ENCODE data around the gene CHST8.
"Not testable (repeated sequence)": the region's sequence is repeated elsewhere in the genome, so short reads cannot be mapped to it uniquely, and the experiment has no call there.

CHST8 gene

GRCh38 chr19:33691736-33692135 lies 70.0 kb downstream of the CHST8 start:
- no peak for DNase-seq

- no peak for DNase-seq
Measured at GRCh38 chr19:33693678-33694077, 71.9 kb downstream of the CHST8 start.

- not testable (repeated sequence) for DNase-seq
Measured at GRCh38 chr19:33695547-33695946, 73.8 kb downstream of the CHST8 start.

- no peak for DNase-seq
Measured at GRCh38 chr19:33697766-33698165, 76.0 kb downstream of the CHST8 start.

DNA sequence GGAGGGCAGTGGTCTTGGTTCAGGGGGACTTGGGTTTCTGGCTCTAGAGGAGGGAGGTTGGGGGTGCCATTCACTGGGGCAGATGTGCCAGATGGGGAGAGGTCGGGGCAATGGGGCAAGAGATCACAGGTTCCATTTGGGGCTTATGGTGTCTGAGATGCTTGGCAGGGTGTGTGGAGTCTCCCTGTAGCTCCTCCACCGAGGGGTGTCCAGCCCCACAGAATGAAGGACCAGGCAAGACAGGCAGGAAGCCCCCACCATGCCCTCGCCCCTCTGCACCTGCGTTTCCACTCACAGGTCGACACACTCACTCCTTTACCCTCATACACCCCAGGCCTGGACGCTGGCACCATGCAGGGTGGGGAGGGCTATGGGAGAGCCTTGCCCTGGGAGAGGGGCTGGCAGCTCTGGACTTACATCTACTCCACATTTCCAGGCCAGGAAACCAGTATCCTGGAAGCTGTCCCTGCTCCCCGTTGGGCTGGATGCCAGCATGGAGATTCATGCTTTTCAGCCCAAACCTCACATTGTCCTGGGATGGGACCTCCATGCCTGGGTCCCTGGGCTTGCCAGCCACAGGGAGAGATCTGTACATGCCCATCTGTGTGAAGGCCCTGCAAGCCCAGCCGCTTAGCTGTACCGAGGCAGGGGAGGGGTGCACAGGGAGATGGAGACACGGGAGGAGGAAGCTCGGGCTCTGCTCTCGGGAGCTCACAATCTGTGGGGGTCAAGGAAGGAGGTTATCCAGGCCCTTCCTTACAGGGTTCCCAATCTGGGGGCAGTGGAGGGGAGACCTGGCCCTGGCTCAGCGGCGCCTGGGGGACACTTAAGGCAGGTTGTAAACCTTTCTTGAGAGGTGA lies 77.1 kb downstream of the CHST8 start:
- no peak for DNase-seq

DNA sequence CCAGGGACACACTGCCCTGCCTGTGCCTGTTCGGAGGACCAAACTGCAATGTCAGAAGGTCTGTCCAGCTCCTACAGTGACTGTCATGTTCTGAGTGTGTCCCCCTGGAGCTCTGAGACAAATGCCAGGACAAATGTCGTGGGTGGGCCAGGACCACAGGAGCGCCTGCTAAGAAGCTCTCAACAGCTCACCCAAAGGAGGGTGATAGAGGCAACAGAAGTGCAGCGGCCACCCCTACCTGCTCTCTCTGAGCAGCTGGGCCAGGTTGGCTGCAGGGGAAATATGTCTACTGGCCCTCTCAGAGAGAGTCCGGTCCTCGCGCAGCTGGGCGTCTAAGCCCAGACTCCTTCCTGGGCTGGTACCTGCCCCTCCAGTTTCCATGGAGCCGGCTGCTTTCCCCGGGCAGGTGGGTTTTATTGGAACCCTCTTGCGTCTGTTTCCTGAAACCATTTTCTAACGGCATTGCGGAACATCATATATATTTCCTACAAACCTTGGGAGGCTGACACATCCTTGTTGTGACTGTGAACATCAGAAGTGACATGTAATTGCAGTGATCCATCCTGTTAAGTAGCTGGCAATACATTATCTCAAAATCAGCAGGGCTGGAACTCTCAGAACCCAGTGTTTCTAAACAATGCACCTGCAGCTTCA lies 78.1 kb downstream of the CHST8 start:
- DNase-seq: no peak

- DNase-seq: no peak
Measured at GRCh38 chr19:33700408-33701013, 78.8 kb downstream of the CHST8 start.

GRCh38 chr19:33701565-33701964 lies 79.8 kb downstream of the CHST8 start:
- no peak for DNase-seq

DNA sequence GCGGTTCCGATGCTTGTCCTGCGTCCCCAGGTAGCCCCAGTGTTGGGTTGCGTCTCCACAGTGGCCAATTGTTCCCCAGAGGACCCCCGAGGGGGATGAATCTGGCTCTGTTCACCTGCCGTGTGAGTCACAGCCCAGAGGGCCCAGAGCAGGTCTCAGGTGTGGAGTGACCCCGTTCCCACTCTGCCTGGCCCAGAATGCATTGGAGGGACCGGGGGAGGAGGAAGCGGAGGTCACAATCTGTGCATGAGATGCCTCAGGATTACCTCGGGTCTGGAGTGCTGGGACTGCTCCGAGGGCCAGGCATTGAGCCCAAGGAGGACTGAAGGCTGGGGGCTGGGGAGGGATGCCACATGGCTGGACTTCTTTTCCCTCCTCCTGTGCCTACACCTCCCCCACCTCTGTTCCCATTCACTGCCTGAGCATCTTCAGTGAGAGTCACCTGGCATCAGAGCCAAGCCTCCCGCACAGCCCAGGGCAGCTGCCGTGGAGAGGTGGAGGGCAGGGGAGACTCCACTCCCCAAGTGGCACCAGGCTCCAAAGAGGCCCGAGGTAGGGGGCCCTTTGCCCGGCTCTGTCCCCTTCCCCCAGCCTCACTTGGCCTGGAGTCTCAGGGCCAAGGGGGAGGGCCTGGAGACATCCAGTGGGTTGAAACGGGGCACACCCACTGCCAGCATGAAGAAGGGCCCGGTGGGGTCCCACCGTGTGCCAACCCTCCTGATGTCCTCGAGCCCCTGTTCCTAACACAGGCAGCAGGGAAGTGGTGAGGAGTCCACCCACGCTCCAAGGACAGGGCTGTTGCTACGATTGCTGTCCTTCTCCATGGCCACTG lies 81.1 kb downstream of the CHST8 start:
- no peak for DNase-seq

DNA sequence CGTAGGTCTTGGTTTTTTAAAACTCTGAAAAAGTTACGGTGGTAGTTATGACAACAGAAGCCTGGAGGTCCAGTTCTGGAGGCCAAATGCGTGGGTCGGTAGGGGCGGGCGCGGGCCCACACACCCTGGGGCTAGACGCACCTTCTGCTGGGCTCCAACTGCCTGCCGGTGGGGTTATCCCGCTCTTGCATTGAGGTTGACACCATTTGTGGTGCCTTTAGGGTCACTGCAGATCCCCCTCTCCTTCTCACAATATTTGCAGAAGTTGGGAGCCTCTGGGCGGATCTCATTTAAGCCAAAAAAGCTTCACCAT lies 81.6 kb downstream of the CHST8 start:
- DNase-seq: no peak

GRCh38 chr19:33703821-33704220 lies 82.1 kb downstream of the CHST8 start:
- no peak for DNase-seq

GRCh38 chr19:33704271-33704670 lies 82.5 kb downstream of the CHST8 start:
- DNase-seq: no peak

GRCh38 chr19:33705090-33705847 lies 83.5 kb downstream of the CHST8 start:
- DNase-seq: no peak

DNA sequence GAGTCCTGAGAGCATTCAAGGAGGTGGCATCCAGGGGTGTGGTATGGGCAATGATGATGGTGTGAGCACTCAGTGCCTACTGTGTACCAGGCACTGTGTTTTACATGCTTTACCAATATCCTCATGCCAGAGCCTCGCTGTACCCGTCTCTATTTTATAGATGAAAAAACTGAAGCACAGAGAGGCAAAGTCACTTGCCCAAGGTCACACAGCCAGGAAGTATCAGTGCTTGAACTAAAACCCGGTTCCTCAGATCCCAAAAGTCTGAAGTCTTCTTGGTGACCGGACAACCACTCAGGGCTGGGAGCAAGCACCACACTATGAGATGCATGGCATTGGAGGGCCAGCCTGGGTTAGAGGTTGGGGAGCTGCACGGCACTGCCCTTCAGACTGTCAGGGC lies 84.1 kb downstream of the CHST8 start:
- DNase-seq: no peak

DNA sequence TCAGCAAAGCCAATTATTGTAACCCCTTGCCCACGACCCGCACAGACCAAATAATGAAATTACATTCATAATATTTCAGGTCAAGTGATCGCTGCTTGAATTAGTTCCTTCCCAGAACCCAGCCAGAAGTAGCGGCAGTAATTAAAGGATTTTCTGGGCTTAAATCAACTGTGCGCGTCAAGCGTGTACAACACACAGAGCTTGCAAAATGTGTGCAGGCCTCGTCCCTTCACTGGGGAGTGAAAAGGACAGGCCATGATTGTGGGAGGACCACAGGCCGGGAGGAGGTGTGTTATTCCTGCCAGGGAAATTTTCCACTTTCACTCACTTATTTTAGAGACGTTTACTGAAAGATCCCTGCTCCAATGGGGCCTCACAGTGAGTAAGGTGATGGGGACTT lies 84.9 kb downstream of the CHST8 start:
- peak; percentile 36 for DNase-seq

- DNase-seq: no peak
Measured at GRCh38 chr19:33712268-33712667, 90.5 kb downstream of the CHST8 start.

DNA sequence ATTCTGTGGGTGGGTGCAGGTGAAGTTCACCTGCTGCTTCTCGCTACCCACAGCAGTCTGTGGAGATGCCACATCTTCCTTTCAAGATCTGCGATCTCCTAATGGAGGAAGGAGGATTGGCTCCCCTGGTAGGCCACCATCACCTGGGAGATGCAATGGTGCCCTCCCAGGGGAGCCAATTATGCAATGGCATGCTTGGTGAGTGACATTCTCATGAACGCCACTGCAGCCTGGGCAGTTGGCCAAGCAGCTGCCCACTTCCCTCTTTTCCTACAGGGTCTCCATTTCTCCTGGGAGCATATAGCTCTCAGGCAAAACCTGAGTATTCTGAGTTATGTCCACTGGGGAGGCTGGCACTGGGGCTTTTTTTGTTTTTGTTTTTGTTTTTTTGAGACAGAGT lies 91.4 kb downstream of the CHST8 start:
- DNase-seq: no peak

DNA sequence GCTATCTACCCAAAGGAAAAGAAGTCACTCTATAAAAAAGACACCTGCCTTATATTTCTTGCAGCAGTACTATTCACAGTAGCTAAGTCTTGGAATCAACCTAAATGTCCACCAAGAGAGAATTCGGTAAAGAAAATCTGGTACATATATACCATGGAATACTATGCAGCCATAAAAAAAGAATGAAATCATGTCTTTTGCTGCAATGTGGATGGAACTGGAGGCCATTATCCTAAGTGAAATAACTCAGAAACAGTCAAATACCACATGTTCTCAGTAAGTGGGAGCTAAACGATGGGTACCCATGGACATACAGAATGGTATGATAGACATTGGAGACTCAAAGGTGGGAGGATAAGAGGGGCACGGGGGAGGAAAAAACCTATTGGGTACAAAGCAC lies 92.4 kb downstream of the CHST8 start:
- no peak for DNase-seq

DNA sequence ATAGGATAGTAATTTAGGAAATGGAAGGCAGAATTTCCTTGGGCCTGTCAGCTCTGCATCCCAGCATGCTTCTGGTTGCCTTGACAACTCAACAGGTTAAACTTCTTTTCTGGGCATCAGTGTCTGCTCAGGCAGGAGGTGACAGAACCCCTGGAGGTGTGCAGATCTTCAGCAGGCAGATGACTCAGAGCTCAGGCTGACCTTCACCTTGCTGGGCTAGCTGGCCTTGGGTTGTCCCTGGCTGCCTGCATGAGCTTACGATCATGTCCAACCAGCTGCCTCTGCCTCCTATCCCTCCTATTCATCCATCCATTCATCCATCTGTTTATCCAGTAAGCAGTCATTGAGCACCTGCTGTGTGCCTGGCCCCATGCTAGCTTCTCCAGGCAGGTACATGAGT lies 93.7 kb downstream of the CHST8 start:
- no peak for DNase-seq

- no peak for DNase-seq
Measured at GRCh38 chr19:33717878-33718277, 96.1 kb downstream of the CHST8 start.

DNA sequence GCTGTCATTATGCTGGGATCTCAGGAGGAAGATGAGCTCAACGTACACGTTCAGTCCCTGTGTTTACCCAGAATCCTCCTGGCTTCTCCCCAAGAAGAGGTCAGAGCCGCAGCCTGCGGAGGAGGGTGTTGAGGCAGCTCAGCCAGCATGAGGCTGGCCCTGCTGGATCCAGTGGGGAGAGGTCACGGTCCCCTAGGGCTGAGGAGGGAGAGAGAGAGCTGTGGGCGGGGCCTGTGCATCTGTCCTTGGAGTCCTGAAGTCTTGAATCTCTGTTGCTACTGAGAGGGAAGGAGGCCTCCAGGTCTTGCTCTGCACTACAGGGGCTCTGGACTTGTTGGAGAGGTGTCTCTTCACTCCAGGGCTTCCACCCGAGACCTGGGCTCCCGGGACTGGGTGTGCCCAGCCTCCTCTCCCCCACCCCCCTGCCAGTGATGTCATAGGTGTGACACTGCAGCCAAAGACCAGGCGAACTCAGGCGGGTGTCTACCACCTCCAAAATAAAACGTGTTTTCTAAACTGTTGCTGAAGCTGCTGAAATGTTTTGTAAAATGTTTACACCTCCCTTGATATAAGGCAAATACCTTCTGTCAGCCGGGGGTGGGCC lies 97.0 kb downstream of the CHST8 start:
- no peak for DNase-seq
